ENCODE results near the gene GOLGA5. TPM values are rescaled to one million over a fixed set of nuclear protein-coding genes. Genes with fewer than 3 reads are reported as not detected.

Gene GOLGA5
- total and polyA plus RNA-seq, 8 donors: 17.4 to 59.9 (median 33.1) TPM

GRCh38 chr14:92874962-92875661, 81.0 kb downstream of the GOLGA5 start:
- DNase-seq: peak in 1 of 2 donors; percentile 20
- no peaks in the 10 kb centered on the region for H3K9me3 ChIP-seq
- H3K4me3 ChIP-seq: no peak overlapping the region
- peaks cover 0 to 35% (median 4%) of the 10 kb centered on the region in 4 donors for H3K4me1 ChIP-seq
- no peak overlapping the region for H3K27ac ChIP-seq
- TF ChIP-seq EP300 (IDR thresholded peaks at IDR 0.05) (no peak), POLR2A (IDR thresholded peaks at IDR 0.05) (no peak), CTCF (IDR thresholded peaks at IDR 0.05) (no peak), POLR2AphosphoS5 (IDR thresholded peaks at IDR 0.05) (no peak)
- H3K36me3 ChIP-seq: no peaks in the 10 kb centered on the region
- H3K27me3 ChIP-seq: peaks cover 0 to 20% (median 10%) of the 10 kb centered on the region in 3 donors
- WGBS, 5 donors: 34 to 45% (median 37%) methylated on average over 12 to 13 of the region's 13 CpGs
- intact Hi-C loops (cut with DNase I; ENCODE audit: low total_unique reads): no loop called here

GRCh38 chr14:92877757-92878431, 83.8 kb downstream of the GOLGA5 start:
- H3K36me3 ChIP-seq: no peaks in the 10 kb centered on the region
- H3K9me3 ChIP-seq: no peaks in the 10 kb centered on the region
- peaks cover 0 to 35% (median 4%) of the 10 kb centered on the region in 4 donors for H3K4me1 ChIP-seq
- DNase-seq: peak in 1 of 2 donors; percentile 61
- intact Hi-C loops (cut with DNase I; ENCODE audit: low total_unique reads): no loop called here
- H3K27me3 ChIP-seq: peaks cover 0 to 38% (median 14%) of the 10 kb centered on the region in 3 donors
- 24 to 36% (median 27%) methylated on average over 18 of the region's 18 CpGs for WGBS, 5 donors
- H3K27ac ChIP-seq: no peak overlapping the region
- TF ChIP-seq POLR2A (IDR thresholded peaks at IDR 0.05): no peak
- TF ChIP-seq POLR2AphosphoS5 (IDR thresholded peaks at IDR 0.05): peak; percentile 46 to 78 (median 60)
- peak; percentile 56 for TF ChIP-seq EP300 (IDR thresholded peaks at IDR 0.05)
- TF ChIP-seq CTCF (IDR thresholded peaks at IDR 0.05): no peak
- no peak overlapping the region for H3K4me3 ChIP-seq

GRCh38 chr14:92880351-92880750, 86.2 kb downstream of the GOLGA5 start:
- WGBS, 5 donors: 77 to 89% (median 82%) methylated on average over 5 to 7 of the region's 7 CpGs
- no peak overlapping the region for H3K4me3 ChIP-seq
- no peak for DNase-seq
- no peaks in the 10 kb centered on the region for H3K36me3 ChIP-seq
- peaks cover 0 to 28% (median 4%) of the 10 kb centered on the region in 4 donors for H3K4me1 ChIP-seq
- H3K27me3 ChIP-seq: peaks cover 0 to 56% (median 14%) of the 10 kb centered on the region in 3 donors
- no peak for TF ChIP-seq CTCF (IDR thresholded peaks at IDR 0.05)
- no peak for TF ChIP-seq POLR2A (IDR thresholded peaks at IDR 0.05)
- no peak for TF ChIP-seq POLR2AphosphoS5 (IDR thresholded peaks at IDR 0.05)
- TF ChIP-seq EP300 (IDR thresholded peaks at IDR 0.05): no peak
- H3K27ac ChIP-seq: no peak overlapping the region
- intact Hi-C loops (cut with DNase I; ENCODE audit: low total_unique reads): no loop called here
- no peaks in the 10 kb centered on the region for H3K9me3 ChIP-seq

GRCh38 chr14:92880851-92881250, 86.7 kb downstream of the GOLGA5 start:
- DNase-seq: peak in 1 of 2 donors; percentile 58

More at GRCh38 chr14:92880851-92881250, 86.7 kb downstream of the GOLGA5 start:
- H3K4me1 ChIP-seq: peaks cover 0 to 25% (median 4%) of the 10 kb centered on the region in 4 donors
- H3K27me3 ChIP-seq: peaks cover 0 to 61% (median 14%) of the 10 kb centered on the region in 3 donors
- H3K36me3 ChIP-seq: no peaks in the 10 kb centered on the region
- TF ChIP-seq POLR2A (IDR thresholded peaks at IDR 0.05): no peak
- TF ChIP-seq CTCF (IDR thresholded peaks at IDR 0.05): peak in 1 of 7 experiments; percentile 30
- no peak for TF ChIP-seq POLR2AphosphoS5 (IDR thresholded peaks at IDR 0.05)
- no peaks in the 10 kb centered on the region for H3K9me3 ChIP-seq
- WGBS, 5 donors: 23 to 45% (median 24%) methylated on average over 11 to 12 of the region's 12 CpGs
- no peak overlapping the region for H3K27ac ChIP-seq
- H3K4me3 ChIP-seq: no peak overlapping the region
- intact Hi-C loops (cut with DNase I; ENCODE audit: low total_unique reads): no loop called here
